HG03342 (cell line): ENCODE data around the gene CACNA1C.

Source experiments
- ATAC-seq: cut with Tn5 transposase; IDR thresholded peaks from one replicate; pipeline ENCODE4 v1.9.1; 2021; ENCODE audit warnings: mild to moderate bottlenecking, moderate library complexity; ENCODE audit not compliant: unreplicated experiment

CACNA1C gene

DNA sequence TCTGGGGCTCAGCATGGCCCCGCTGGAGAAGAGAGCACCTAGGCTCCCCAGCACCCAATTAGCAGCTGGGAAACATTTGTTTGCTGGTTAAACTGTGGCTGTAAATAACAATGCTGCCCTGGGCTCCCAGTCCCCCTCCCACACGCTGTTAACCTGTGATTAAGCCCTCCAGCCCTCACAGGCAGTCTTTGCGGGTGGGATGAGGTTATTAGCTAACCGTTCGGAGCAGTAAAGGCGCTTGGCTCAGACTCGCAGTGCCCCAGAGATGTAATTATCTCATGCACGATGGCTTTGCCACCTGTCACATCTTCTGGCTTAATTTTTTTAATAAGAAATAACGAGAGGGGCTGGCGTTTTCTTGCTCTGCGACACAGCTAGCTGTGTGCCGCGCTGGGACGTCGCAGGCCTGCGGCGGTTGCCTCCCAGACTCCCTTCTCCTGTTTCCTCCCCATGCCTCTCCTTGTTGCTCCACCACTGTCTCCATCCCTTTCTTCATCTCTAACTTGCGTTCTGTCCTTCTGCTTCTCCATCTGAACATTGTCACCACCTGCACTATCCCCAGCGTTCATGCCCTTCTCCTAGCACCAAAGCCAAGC lies 502.8 kb downstream of the CACNA1C start:
- ATAC-seq: no peak

DNA sequence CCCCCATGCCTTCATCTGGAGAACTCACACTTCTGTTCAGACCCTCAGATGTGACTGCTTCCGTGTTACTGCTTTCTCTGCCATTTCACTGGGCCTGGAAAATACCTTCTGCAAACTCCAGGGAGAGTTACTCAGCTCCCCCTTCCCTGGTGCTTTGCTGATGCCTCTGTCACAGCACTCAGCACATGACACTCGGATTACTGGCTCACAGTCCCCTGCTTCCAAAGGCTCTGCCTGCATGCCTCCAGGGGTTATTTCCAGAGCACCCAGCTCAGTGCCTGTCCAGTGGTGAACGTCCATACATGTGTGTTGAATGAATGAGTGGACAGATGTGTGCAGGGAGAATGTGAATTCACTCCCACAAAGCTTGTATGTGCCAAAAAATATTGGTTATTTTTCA lies 504.8 kb downstream of the CACNA1C start:
- no peak for ATAC-seq

GRCh38 chr12:2559931-2560330 lies 507.1 kb downstream of the CACNA1C start:
- no peak for ATAC-seq

- no peak for ATAC-seq
Measured at GRCh38 chr12:2560356-2560755, 507.6 kb downstream of the CACNA1C start.

GRCh38 chr12:2561367-2561766 lies 508.6 kb downstream of the CACNA1C start:
- ATAC-seq: no peak

GRCh38 chr12:2562400-2562799 lies 509.6 kb downstream of the CACNA1C start:
- no peak for ATAC-seq

GRCh38 chr12:2563709-2564108 lies 510.9 kb downstream of the CACNA1C start:
- no peak for ATAC-seq

GRCh38 chr12:2566161-2566560 lies 513.4 kb downstream of the CACNA1C start:
- no peak for ATAC-seq

DNA sequence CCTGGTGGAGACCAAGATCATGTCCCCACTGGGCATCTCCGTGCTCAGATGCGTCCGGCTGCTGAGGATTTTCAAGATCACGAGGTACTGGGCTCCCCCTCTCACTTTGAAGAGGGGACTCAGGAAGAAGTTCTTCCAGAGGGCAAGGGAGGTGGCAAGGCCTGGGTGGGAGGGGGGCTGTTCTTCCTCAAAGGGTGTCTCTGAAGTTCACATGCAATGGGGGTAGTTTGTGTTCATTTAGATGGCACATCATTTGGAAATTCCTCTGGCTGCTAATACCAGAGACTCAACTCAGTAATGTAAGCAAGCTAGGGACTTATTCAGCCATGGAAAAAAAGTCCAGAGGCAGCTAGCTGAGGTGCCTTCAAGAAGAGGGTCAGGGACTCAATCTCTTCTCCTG lies 514.9 kb downstream of the CACNA1C start:
- ATAC-seq: no peak

DNA sequence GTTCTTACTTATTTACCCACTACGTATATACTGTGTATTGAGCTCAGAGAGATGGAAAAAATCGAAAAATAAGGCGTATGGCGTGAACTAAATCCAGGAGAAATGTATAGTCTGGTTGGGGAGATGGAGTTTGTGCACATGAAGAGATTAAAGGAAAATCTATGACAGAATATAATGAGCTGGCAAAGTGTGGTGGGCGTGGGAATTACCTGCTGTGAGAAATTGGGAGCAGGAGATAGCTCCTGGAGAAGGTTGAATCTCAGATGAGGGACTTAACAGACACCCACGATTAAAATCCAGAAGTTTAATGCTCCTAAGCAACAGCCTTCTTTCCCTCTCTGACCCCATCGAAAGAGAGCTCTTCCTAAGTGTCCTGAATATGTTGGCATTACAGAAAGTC lies 517.8 kb downstream of the CACNA1C start:
- ATAC-seq: no peak

DNA sequence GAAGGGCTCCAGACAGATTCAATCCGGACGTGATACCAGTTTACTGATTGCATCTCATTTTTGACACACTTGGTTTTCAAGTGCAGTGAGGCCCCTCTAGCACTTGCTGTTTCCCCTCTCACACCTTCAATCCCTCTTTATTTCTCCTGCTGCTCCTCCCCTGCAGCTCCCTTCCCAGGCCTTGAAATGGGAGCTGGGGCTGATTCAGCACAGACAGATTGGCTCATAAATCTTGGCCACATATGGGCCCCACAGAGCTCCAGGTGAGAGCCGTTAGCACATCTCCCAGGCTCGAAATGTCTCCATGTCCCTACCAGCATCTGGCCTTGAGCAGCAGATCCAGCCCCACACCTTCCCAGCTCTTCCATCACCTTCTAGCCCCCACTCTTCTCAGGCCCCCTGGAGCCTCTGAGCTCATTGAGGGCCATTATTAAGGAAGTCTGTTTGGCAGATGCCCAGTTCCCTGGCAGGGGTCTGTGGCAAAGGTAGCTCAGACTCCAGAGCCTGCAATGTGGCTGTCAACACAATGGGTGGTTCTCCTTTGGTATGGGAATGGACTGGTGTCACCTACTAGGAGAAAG lies 521.7 kb downstream of the CACNA1C start:
- ATAC-seq: no peak

GRCh38 chr12:2575245-2575644 lies 522.5 kb downstream of the CACNA1C start:
- ATAC-seq: no peak

GRCh38 chr12:2578211-2578610 lies 525.4 kb downstream of the CACNA1C start:
- no peak for ATAC-seq

GRCh38 chr12:2578772-2579171 lies 526.0 kb downstream of the CACNA1C start:
- no peak for ATAC-seq

- ATAC-seq: no peak
Measured at GRCh38 chr12:2580821-2581220, 528.0 kb downstream of the CACNA1C start.

DNA sequence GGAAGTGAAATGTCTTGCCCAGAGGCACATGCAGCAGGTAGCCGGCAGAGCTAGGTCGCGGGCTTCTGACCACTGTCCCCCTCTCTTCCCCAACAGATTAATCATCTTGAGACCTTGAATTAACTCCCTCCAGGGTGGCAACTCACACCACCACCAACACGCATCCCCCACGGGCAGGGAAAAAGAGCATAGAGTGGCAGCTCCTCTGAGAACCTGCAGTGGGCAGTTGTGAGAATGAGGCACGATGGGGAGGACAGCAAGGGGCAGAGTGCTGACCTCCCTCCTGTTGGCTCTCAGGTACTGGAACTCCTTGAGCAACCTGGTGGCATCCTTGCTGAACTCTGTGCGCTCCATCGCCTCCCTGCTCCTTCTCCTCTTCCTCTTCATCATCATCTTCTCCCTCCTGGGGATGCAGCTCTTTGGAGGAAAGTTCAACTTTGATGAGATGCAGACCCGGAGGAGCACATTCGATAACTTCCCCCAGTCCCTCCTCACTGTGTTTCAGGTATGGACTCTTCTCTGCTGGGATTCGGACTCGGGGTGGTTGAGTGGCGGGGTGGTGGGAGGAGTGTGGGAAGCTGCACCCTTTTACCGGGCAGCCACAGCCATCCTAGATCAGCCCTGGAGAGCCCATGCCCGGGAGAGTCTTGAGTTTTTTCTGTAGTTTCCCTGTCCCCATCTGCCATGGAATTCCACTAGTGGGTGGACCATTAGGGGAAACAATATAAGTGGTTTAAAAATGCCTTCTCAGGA lies 528.7 kb downstream of the CACNA1C start:
- no peak for ATAC-seq

DNA sequence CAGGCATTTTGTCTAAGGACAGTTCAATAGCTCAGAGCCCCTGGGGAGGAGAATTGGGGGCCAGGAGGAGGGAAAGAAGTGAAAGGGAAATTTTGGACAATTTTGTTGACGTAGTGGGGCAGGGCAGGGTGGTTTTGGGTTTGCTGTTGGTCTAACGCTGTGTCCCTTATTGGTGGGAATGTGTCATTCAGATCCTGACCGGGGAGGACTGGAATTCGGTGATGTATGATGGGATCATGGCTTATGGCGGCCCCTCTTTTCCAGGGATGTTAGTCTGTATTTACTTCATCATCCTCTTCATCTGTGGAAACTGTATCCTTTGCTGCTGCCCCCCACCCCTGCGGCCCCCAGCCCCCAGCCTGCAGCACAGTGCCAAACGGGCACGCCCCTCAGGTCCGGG lies 529.8 kb downstream of the CACNA1C start:
- ATAC-seq: no peak

- ATAC-seq: no peak
Measured at GRCh38 chr12:2583091-2583497, 530.3 kb downstream of the CACNA1C start.

- ATAC-seq: no peak
Measured at GRCh38 chr12:2583642-2584401, 531.0 kb downstream of the CACNA1C start.

- ATAC-seq: no peak
Measured at GRCh38 chr12:2586156-2587038, 533.6 kb downstream of the CACNA1C start.

DNA sequence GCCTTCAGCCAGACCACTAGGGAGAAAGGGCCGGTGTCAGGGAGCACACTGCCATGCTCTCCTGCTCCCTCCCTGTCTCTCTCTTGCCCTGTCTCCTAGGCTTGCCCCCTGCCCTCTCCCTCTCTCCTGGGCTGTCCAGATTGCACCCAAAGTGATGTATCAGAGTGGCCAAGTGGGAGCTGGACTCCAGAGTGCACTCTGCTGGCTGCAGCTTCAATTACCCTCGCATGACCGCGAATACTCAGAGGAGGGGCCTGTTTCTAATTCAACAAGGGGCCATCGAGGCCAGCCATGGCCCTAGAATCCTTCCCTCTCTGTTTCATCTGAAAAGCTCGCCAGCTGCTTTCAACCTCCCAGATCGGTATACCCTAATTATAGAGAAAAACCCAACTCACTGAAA lies 535.6 kb downstream of the CACNA1C start:
- ATAC-seq: no peak
